Measurements from ENCODE around the gene CMTM4. TPM values are rescaled to one million over a fixed set of nuclear protein-coding genes. Genes with fewer than 3 reads are reported as not detected.

CMTM4 gene
- total and polyA plus RNA-seq, 2 of the 8 experiments (the other 6 are each of a cell fraction or from before 2014, with no cell fraction given), result 35.3 to 51.7 TPM

- H3K79me2 ChIP-seq (ENCODE audit: control insufficient read depth in 1 of 2, insufficient read depth in 2 of 2, low read length in 2 of 2), result peaks cover 0 to 56% of the 10 kb centered on the region in 2 experiments; a peak in 2 of 4 replicates
- H3K23ac ChIP-seq (ENCODE audit: insufficient read length), result no peak overlapping the region
- H3K4me1 ChIP-seq (replicated peaks in 1 of 4; ENCODE audit: control insufficient read depth in 3 of 4, insufficient read depth in 4 of 4, low read length in 3 of 4), result peaks cover 0 to 13% (median 2%) of the 10 kb centered on the region in 4 experiments; a peak in 5 of 7 replicates
- no peak overlapping the region for H2AFZ ChIP-seq (ENCODE audit: low read length)
- H4K91ac ChIP-seq (replicated peaks; ENCODE audit: insufficient read length, low read length), result no peak overlapping the region
- H2BK20ac ChIP-seq (ENCODE audit: low read length), result no peak overlapping the region
- H4K8ac ChIP-seq (ENCODE audit: extremely low read depth, insufficient read depth, low read length), result no peak overlapping the region
- H2BK12ac ChIP-seq (ENCODE audit: low read depth, low read length), result no peak overlapping the region
- H4K20me1 ChIP-seq (replicated peaks in 1 of 2; ENCODE audit: control insufficient read depth in 1 of 2, insufficient read depth in 2 of 2, low read length in 2 of 2), result peaks cover 0 to 8% of the 10 kb centered on the region in 2 experiments
- H2AK5ac ChIP-seq (ENCODE audit: low read depth, low read length), result 0 out of 2 replicates have a peak overlapping the region, but pooled peaks have one; percentile 82
- no peak overlapping the region for H3K56ac ChIP-seq (replicated peaks; ENCODE audit: insufficient read length, low read depth, low read length)
- peaks cover 14% of the 10 kb centered on the region for H3K79me1 ChIP-seq (ENCODE audit: low read depth, low read length)
- no peak overlapping the region for H2BK5ac ChIP-seq (ENCODE audit: low read depth, low read length)
- H3K9ac ChIP-seq (replicated peaks in 1 of 4; ENCODE audit: extremely low read depth in 1 of 4, low read depth in 3 of 4, low read length in 3 of 4), result no peak overlapping the region
- H2BK120ac ChIP-seq (replicated peaks; ENCODE audit: low read depth, low read length), result no peak overlapping the region
- H3K36me3 ChIP-seq (ENCODE audit: control insufficient read depth in 2 of 4, insufficient read depth in 4 of 4, low read length in 3 of 4), result no peaks in the 10 kb centered on the region
- H4K5ac ChIP-seq (ENCODE audit: insufficient read length, low read depth, low read length), result no peak overlapping the region
- H3K9me3 ChIP-seq (ENCODE audit: insufficient read depth in 2 of 2, low read depth in 1 of 2, low read length in 1 of 2), result no peaks in the 10 kb centered on the region
- H3K4me3 ChIP-seq (ENCODE audit: extremely low read depth in 1 of 4, insufficient read depth in 2 of 4, low read depth in 3 of 4, low read length in 4 of 4), result no peak overlapping the region
- no peaks in the 10 kb centered on the region for H3K27me3 ChIP-seq (replicated peaks in 1 of 4; ENCODE audit: control insufficient read depth in 3 of 4, extremely low read depth in 1 of 4, insufficient read depth in 3 of 4, low read length in 3 of 4)
- CTCF ChIA-PET (ENCODE audit: partially characterized antibody), result interaction anchor here (1.0 to 1.3 kb wide), 3 partner anchors 10 to 37 kb away, joined by 3 to 8 read pairs (median 4); no protein-coding TSS in a partner anchor
- WGBS, 2 experiments (ENCODE audit: extremely low coverage in 1 of 2, insufficient coverage in 1 of 2, insufficient read length in 1 of 2, insufficient replicate concordance in 2 of 2, low coverage in 1 of 2, low lambda C conversion rate in 2 of 2, missing lambda C conversion rate in 1 of 2), result 93% methylated on average over 9 of the region's 9 CpGs; no CpG with 5 or more reads in 1 of the 2 experiments
- H2BK15ac ChIP-seq (ENCODE audit: low read length), result no peak overlapping the region
- DNase-seq (ENCODE audit: low read depth in 1 of 2, low spot score in 2 of 2) (no peak), FAIRE-seq (no peak)
- H3K4ac ChIP-seq (replicated peaks; ENCODE audit: insufficient read length, low read depth, low read length), result no peak overlapping the region
- POLR2A ChIA-PET (ENCODE audit: partially characterized antibody), result interaction anchor here (1.2 kb wide), 1 partner anchor 11 kb away, joined by 3 read pairs; no protein-coding TSS in a partner anchor
- no peak overlapping the region for H3K18ac ChIP-seq (ENCODE audit: extremely low read depth, low read length)
- no peaks in the 10 kb centered on the region; the same call in 1 of the 2 replicates for H3K23me2 ChIP-seq (ENCODE audit: low read depth, low read length)
- H3K4me2 ChIP-seq (ENCODE audit: insufficient read depth in 1 of 2, low read depth in 2 of 2, low read length in 2 of 2), result no peak overlapping the region
- H3K14ac ChIP-seq (ENCODE audit: insufficient read length), result no peak overlapping the region
- H3K27ac ChIP-seq (ENCODE audit: low read depth, low read length), result no peak overlapping the region
- TF ChIP-seq CHD1 (IDR thresholded peaks at IDR 0.05; ENCODE audit: low read depth, low read length) (no peak), SAP30 (IDR thresholded peaks at IDR 0.05; ENCODE audit: insufficient read depth, insufficient replicate concordance, low read length) (no peak), MAX (IDR thresholded peaks at IDR 0.05) (no peak), TEAD4 (IDR thresholded peaks at IDR 0.05; ENCODE audit: low read depth, low read length) (no peak), ASH2L (IDR thresholded peaks at IDR 0.05; ENCODE audit: low read length) (no peak), RAD21 (IDR thresholded peaks at IDR 0.05 in 1 of 2, conservative IDR thresholded peaks at IDR 0.05 in 1 of 2; ENCODE audit: low read depth in 2 of 2, low read length in 2 of 2) (no peak), USF2 (IDR thresholded peaks at IDR 0.05; ENCODE audit: low read length) (no peak), KDM4A (IDR thresholded peaks at IDR 0.05; ENCODE audit: low read depth, low read length, severe bottlenecking) (no peak), CBX8 (IDR thresholded peaks at IDR 0.05; ENCODE audit: borderline replicate concordance, low read depth, low read length) (no peak), SUZ12 (IDR thresholded peaks at IDR 0.05; ENCODE audit: low read length) (no peak)
These were observed 8.5 kb downstream of the CMTM4 start for GRCh38 chr16:66687906-66688625.

Data from H1 (cell line).